ENCODE data around the gene EPHB1.

EPHB1 gene

DNA sequence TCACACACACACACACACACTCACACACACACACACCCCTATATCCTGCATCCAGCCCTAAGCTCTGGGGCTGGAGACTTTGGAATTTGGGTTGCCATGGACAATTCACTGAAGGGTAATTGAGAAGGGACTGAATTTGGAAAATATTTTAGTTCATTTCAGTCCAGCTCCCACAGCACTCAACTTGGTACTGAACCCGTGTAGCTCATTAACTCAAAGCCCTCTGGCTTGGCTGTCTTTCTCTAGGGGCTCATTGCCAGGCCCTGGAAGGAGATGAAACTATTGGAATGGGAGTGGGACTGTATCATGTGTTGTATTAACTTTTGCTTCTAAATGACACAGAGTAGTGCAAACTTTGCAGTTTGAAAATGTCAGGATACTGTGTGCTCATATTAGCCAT lies 157.3 kb downstream of the EPHB1 start:
- in situ Hi-C loops (cut with MboI; ENCODE audit: low sequenced_read_pairs, unreplicated experiment), result no loop called here
- no peak for DNase-seq (ENCODE audit: low spot score)
- TF ChIP-seq, protein P1, sequence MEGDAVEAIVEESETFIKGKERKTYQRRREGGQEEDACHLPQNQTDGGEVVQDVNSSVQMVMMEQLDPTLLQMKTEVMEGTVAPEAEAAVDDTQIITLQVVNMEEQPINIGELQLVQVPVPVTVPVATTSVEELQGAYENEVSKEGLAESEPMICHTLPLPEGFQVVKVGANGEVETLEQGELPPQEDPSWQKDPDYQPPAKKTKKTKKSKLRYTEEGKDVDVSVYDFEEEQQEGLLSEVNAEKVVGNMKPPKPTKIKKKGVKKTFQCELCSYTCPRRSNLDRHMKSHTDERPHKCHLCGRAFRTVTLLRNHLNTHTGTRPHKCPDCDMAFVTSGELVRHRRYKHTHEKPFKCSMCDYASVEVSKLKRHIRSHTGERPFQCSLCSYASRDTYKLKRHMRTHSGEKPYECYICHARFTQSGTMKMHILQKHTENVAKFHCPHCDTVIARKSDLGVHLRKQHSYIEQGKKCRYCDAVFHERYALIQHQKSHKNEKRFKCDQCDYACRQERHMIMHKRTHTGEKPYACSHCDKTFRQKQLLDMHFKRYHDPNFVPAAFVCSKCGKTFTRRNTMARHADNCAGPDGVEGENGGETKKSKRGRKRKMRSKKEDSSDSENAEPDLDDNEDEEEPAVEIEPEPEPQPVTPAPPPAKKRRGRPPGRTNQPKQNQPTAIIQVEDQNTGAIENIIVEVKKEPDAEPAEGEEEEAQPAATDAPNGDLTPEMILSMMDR (IDR thresholded peaks at IDR 0.05; ENCODE audit: borderline replicate concordance, control extremely low read depth, extremely low read depth, insufficient read depth, missing control alignments), result no peak

DNA sequence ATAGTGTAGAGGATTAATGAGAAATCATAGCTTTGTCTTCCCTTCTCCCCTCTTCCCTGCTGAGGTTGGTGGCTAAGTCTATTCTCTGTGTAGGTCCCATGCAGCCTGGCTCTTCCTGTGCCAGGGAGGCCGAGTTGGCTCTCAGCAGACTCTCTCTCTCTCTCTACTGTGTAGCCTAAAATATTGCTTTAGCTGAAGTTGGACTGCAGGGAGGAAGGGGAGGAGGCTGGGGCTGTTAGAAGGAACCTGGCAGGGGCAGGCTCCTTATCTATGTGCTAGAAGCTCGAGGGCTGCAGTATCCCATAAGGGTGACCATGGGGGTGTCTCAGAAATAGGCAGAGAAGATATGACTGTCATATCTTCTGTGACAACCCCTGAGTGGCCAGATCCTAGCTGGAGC lies 160.8 kb downstream of the EPHB1 start:
- in situ Hi-C loops (cut with MboI; ENCODE audit: low sequenced_read_pairs, unreplicated experiment), result no loop called here
- no peak for DNase-seq (ENCODE audit: low spot score)
- TF ChIP-seq, protein P1 (IDR thresholded peaks at IDR 0.05; ENCODE audit: borderline replicate concordance, control extremely low read depth, extremely low read depth, insufficient read depth, missing control alignments), result no peak

DNA sequence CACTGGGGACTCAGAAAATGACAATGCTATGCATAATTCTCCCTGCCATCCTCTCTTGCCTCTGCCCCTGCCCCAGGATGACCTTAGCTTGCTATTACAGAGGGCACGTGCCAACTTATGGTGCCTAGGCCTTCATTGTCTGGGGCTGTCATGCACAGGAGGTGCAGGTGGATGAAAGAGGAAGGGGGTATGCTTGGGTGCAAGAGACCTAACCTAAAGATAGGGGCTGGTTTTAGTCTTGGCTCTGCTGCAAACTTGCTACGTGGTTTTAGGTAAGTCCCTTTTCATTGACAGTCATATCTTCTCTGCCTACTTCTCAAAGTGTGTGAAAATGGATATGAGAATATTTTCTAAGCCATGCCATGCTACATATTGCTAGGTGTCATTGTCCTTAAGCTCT lies 161.3 kb downstream of the EPHB1 start:
- DNase-seq (ENCODE audit: low spot score), result no peak
- in situ Hi-C loops (cut with MboI; ENCODE audit: low sequenced_read_pairs, unreplicated experiment), result no loop called here
- TF ChIP-seq, protein P1 (IDR thresholded peaks at IDR 0.05; ENCODE audit: borderline replicate concordance, control extremely low read depth, extremely low read depth, insufficient read depth, missing control alignments), result no peak

DNA sequence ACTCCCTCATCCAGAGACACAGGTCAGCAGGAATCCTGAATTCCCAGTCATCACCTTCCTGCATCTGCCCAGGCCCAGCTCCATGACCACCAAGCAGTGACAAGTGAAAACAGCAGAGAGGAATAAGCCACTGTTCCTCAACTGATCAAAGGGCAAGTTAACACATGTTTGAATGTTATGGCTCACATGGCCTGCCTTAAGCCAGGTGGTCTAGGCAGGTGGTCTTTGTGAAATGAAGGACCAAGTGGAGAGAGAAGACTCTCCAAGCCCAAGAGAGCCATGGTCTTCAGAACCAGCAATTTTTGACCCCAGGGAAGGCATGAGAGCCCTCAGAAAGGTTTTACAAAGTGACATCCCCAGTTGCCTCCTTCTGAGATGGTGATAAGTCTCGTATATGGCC lies 161.8 kb downstream of the EPHB1 start:
- in situ Hi-C loops (cut with MboI; ENCODE audit: low sequenced_read_pairs, unreplicated experiment), result no loop called here
- TF ChIP-seq, protein P1 (IDR thresholded peaks at IDR 0.05; ENCODE audit: borderline replicate concordance, control extremely low read depth, extremely low read depth, insufficient read depth, missing control alignments), result no peak
- no peak for DNase-seq (ENCODE audit: low spot score)

DNA sequence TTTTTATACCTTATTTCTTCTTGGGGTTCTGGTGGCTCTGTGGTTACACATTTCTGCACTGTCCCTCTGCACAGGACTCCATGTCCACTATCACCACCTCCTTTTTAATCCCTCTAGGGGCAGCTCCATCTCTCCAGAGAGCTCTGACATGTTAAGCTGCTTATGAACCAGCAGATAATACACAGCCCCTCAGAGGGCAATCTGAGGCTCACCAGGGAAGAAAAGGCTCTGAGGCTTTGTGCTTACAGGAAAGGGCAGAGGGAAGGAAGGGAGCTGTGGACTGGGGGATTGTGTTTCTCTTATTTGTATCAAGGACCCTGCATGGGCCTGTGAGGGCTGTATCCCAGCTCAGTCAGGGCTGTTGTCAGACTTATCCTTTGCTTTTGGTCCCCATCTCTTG lies 164.5 kb downstream of the EPHB1 start:
- in situ Hi-C loops (cut with MboI; ENCODE audit: low sequenced_read_pairs, unreplicated experiment), result no loop called here
- DNase-seq (ENCODE audit: low spot score), result no peak
- TF ChIP-seq, protein P1 (IDR thresholded peaks at IDR 0.05; ENCODE audit: borderline replicate concordance, control extremely low read depth, extremely low read depth, insufficient read depth, missing control alignments), result no peak

DNA sequence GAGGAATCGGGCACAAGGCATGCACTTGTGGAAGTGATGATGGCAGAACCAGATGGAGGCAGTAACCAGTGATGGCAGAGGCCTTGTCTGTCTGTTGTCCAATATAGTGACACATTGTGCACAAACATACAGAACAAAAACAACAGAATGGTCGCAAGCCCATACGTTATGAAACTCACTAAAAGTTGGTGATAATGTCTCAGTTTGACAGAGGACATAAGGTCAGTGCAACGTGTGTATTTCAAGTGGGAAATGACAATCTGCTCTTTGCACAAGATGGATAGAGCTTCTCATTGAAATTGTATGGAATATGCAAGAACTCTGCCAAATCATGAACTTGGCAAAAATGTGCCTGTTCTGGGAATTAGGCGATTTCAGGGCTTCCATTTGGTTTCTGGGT lies 169.2 kb downstream of the EPHB1 start:
- DNase-seq (ENCODE audit: low spot score), result no peak
- in situ Hi-C loops (cut with MboI; ENCODE audit: low sequenced_read_pairs, unreplicated experiment), result no loop called here
- TF ChIP-seq, protein P1 (IDR thresholded peaks at IDR 0.05; ENCODE audit: borderline replicate concordance, control extremely low read depth, extremely low read depth, insufficient read depth, missing control alignments), result no peak

All from GM13976 (cell line).